PFSK-1 (cell line): Measurements from ENCODE around the gene SIRPB1.

Experiments
- POLR2AphosphoS5 ChIP-seq: IDR thresholded peaks from 2 replicates; pipeline ENCODE4 v1.6.1; 2012; ENCODE audit warnings: low read depth, mild to moderate bottlenecking, control low read depth, low read length, moderate library complexity
- SIN3A ChIP-seq: IDR thresholded peaks from 2 replicates; pipeline ENCODE4 v1.6.1; 2012; ENCODE audit warnings: mild to moderate bottlenecking, low read length, moderate library complexity, borderline replicate concordance; ENCODE audit not compliant: insufficient read depth
- TAF1 ChIP-seq: IDR thresholded peaks from 2 replicates; pipeline ENCODE4 v1.6.1; 2012; ENCODE audit warnings: low read length, control low read depth, borderline replicate concordance; ENCODE audit not compliant: insufficient read depth

- TF ChIP-seq POLR2AphosphoS5: no peak
- TF ChIP-seq TAF1: no peak
- TF ChIP-seq SIN3A: no peak
Measured at GRCh38 chr20:1651268-1652058, 31.7 kb upstream of the SIRPB1 start.
